H9 (cell line): ENCODE results near the gene H6PD. TPM values are rescaled to one million over a fixed set of nuclear protein-coding genes. Genes with fewer than 3 reads are reported as not detected.

ENCODE experiments used
- DNase-seq: peaks from one replicate; pipeline ENCODE4 v3.0.0-alpha.2; 2017
- H2AFZ ChIP-seq: one replicate; pipeline ENCODE4 v1.6.1; 2013; ENCODE audit warnings: mild to moderate bottlenecking, low read length, control low read depth, moderate library complexity
- H2AK5ac ChIP-seq: 2 replicates; pipeline ENCODE4 v1.6.1; 2013; ENCODE audit warnings: low read length, control low read depth, mixed read lengths; ENCODE audit not compliant: insufficient read length
- H2BK120ac ChIP-seq: one replicate; pipeline ENCODE4 v1.6.1; 2013; ENCODE audit warnings: low read depth, mild to moderate bottlenecking, low read length, control low read depth, inconsistent platforms; ENCODE audit not compliant: poor library complexity, severe bottlenecking
- H2BK12ac ChIP-seq: 2 replicates; pipeline ENCODE4 v1.6.1; 2013; ENCODE audit warnings: low read length, control low read depth, mixed read lengths, low read depth; ENCODE audit not compliant: insufficient read length
- H2BK15ac ChIP-seq: 2 replicates; pipeline ENCODE4 v1.6.1; 2013; ENCODE audit warnings: low read depth, low read length, control low read depth
- H2BK20ac ChIP-seq: one replicate; pipeline ENCODE4 v1.6.1; 2013; ENCODE audit warnings: low read depth, mild to moderate bottlenecking, low read length, control low read depth, inconsistent platforms; ENCODE audit not compliant: poor library complexity, severe bottlenecking
- H2BK5ac ChIP-seq: 2 replicates; pipeline ENCODE4 v1.6.1; 2013; ENCODE audit warnings: low read length, control low read depth, mixed read lengths; ENCODE audit not compliant: insufficient read length
- H3K14ac ChIP-seq: 2 replicates; pipeline ENCODE4 v1.6.1; 2013; ENCODE audit warnings: low read length, control low read depth; ENCODE audit not compliant: insufficient read depth
- H3K18ac ChIP-seq: 2 replicates; pipeline ENCODE4 v1.6.1; 2013; ENCODE audit warnings: low read depth, mild to moderate bottlenecking, mixed read lengths, low read length, control low read depth; ENCODE audit not compliant: insufficient read length
- H3K23ac ChIP-seq: 2 replicates; pipeline ENCODE4 v1.6.1; 2013; ENCODE audit warnings: low read length, control low read depth, mixed read lengths, low read depth; ENCODE audit not compliant: insufficient read length
- H3K23me2 ChIP-seq: 2 replicates; pipeline ENCODE4 v1.6.1; 2013; ENCODE audit warnings: low read depth, mild to moderate bottlenecking, mixed read lengths, low read length, control low read depth; ENCODE audit not compliant: insufficient read length, poor library complexity, severe bottlenecking
- H3K27ac ChIP-seq: 2 replicates; pipeline ENCODE4 v1.5.1; 2013; ENCODE audit warnings: low read length, control low read depth, mixed read lengths, low read depth; ENCODE audit not compliant: insufficient read length
- H3K27me3 ChIP-seq: 2 replicates; pipeline ENCODE4 v1.6.1; 2013; ENCODE audit warnings: low read length, control low read depth, inconsistent platforms; ENCODE audit not compliant: insufficient read depth
- H3K4ac ChIP-seq: 2 replicates; pipeline ENCODE4 v1.6.1; 2013; ENCODE audit warnings: low read depth, mild to moderate bottlenecking, control low read depth, inconsistent platforms, low read length, moderate library complexity
- H3K4me1 ChIP-seq: 2 replicates; pipeline ENCODE4 v1.6.1; 2013; ENCODE audit warnings: low read length, control low read depth, inconsistent platforms; ENCODE audit not compliant: insufficient read depth
- H3K4me2 ChIP-seq: 2 replicates; pipeline ENCODE4 v1.6.1; 2013; ENCODE audit warnings: low read length, control low read depth, mixed read lengths; ENCODE audit not compliant: insufficient read length, insufficient read depth
- H3K56ac ChIP-seq: 2 replicates; pipeline ENCODE4 v1.6.1; 2013; ENCODE audit warnings: low read depth, mild to moderate bottlenecking, mixed read lengths, low read length, control low read depth; ENCODE audit not compliant: insufficient read length
- H3K79me1 ChIP-seq: 2 replicates; pipeline ENCODE4 v1.6.1; 2013; ENCODE audit warnings: low read depth, mild to moderate bottlenecking, moderate library complexity, low read length, control low read depth, inconsistent platforms; ENCODE audit not compliant: insufficient read depth, poor library complexity, severe bottlenecking
- H3K79me2 ChIP-seq: 2 replicates; pipeline ENCODE4 v1.6.1; 2013; ENCODE audit warnings: low read length, control low read depth, inconsistent platforms; ENCODE audit not compliant: insufficient read depth
- H3K9ac ChIP-seq: 2 replicates; pipeline ENCODE4 v1.6.1; 2013; ENCODE audit warnings: low read length, control low read depth, mixed read lengths; ENCODE audit not compliant: insufficient read length; ENCODE audit errors: extremely low read depth
- H3K9me3 ChIP-seq: one replicate; pipeline ENCODE4 v1.6.1; 2013; ENCODE audit warnings: low read depth, low read length, inconsistent platforms; ENCODE audit not compliant: control insufficient read depth
- H3T11ph ChIP-seq: one replicate; pipeline ENCODE4 v1.6.1; 2013; ENCODE audit warnings: mild to moderate bottlenecking, low read length, control low read depth, inconsistent platforms
- H4K20me1 ChIP-seq: one replicate; pipeline ENCODE4 v1.6.1; 2013; ENCODE audit not compliant: control insufficient read depth, insufficient read length, insufficient read depth
- H4K5ac ChIP-seq: 2 replicates; pipeline ENCODE4 v1.6.1; 2013; ENCODE audit warnings: low read depth, mild to moderate bottlenecking, mixed read lengths, low read length, control low read depth; ENCODE audit not compliant: insufficient read length
- H4K8ac ChIP-seq: replicated peaks from 2 replicates; pipeline ENCODE4 v1.6.1; 2013; ENCODE audit warnings: low read length, control low read depth, mixed read lengths, low read depth; ENCODE audit not compliant: insufficient read length
- H4K91ac ChIP-seq: 2 replicates; pipeline ENCODE4 v1.6.1; 2013; ENCODE audit warnings: low read depth, mild to moderate bottlenecking, moderate library complexity, mixed read lengths, low read length, control low read depth; ENCODE audit not compliant: insufficient read length
- H3K27ac Mint-ChIP-seq, 3 experiments: 2 replicates in 2 of 3; 3 replicates in 1 of 3; pipeline ENCODE4 v1.8.0; 2020 to 2021; ENCODE audit warnings: mixed read lengths in 3 of 3, mild to moderate bottlenecking in 1 of 3, moderate library complexity in 1 of 3
- H3K27me3 Mint-ChIP-seq: 2 replicates; pipeline ENCODE4 v1.8.0; 2021; ENCODE audit warnings: low read depth, mild to moderate bottlenecking, moderate library complexity, mixed read lengths
- H3K36me3 Mint-ChIP-seq, 3 experiments: 2 replicates in 2 of 3; 3 replicates in 1 of 3; pipeline ENCODE4 v1.8.0; 2020 to 2021; ENCODE audit warnings: low read depth in 3 of 3, mixed read lengths in 3 of 3; ENCODE audit not compliant: insufficient read depth in 1 of 3
- H3K4me1 Mint-ChIP-seq, 2 experiments: 2 replicates each; pipeline ENCODE4 v1.8.0; 2020; ENCODE audit warnings: mixed read lengths in 2 of 2
- H3K4me3 Mint-ChIP-seq, 2 experiments: 2 replicates in 1 of 2; 3 replicates in 1 of 2; pipeline ENCODE4 v1.8.0; 2020 to 2021; ENCODE audit warnings: mild to moderate bottlenecking in 2 of 2, mixed read lengths in 2 of 2, moderate library complexity in 1 of 2
- H3K9me3 Mint-ChIP-seq, 2 experiments: 2 replicates in 1 of 2; 3 replicates in 1 of 2; pipeline ENCODE4 v1.8.0; 2020; ENCODE audit warnings: mild to moderate bottlenecking in 2 of 2, mixed read lengths in 2 of 2, moderate library complexity in 1 of 2
- CTCF ChIP-seq: fragments of 200-600 bp; sonication (generic); conservative IDR thresholded peaks from 3 replicates; pipeline ENCODE4 v1.8.0; 2021; ENCODE audit warnings: antibody characterized with exemption, mild to moderate bottlenecking
- WGBS: extraction: QIAGEN DNeasy Blood & Tissue Kit; methylation state at CpG from one replicate; pipeline ENCODE4 v1.1.7; 2013; ENCODE audit warnings: missing lambda C conversion rate, low lambda C conversion rate, mixed read lengths; ENCODE audit not compliant: insufficient read length; ENCODE audit errors: extremely low coverage; 5-methylcytosine and 5-hydroxymethylcytosine counted together
- total RNA-seq: library from RNA; stranded (reverse); gene quantifications from 2 replicates; pipeline ENCODE4 v1.2.1, GENCODE V29; 2021

Gene H6PD
- total RNA-seq, 1 experiment from 2014 or later, result 7.9 TPM

- Mint-ChIP-seq H3K4me3 (no peak overlapping the region), H3K4me1 (peaks cover 6 to 16% of the 10 kb centered on the region in 2 experiments; a peak in 3 of 4 replicates), H3K27ac (no peak overlapping the region; a peak in 1 of 7 replicates), H3K9me3 (no peaks in the 10 kb centered on the region), H3K36me3 (no peaks in the 10 kb centered on the region; a peak in 1 of 7 replicates), H3K27me3 (no peaks in the 10 kb centered on the region)
- Histone ChIP-seq H4K20me1 (no peaks in the 10 kb centered on the region), H2BK20ac (no peak overlapping the region), H4K5ac (no peak overlapping the region), H3K4me2 (no peak overlapping the region), H3K9me3 (no peaks in the 10 kb centered on the region), H3K14ac (no peak overlapping the region), H3K56ac (no peak overlapping the region), H4K8ac (no peak overlapping the region), H2BK5ac (no peak overlapping the region), H3T11ph (no peak overlapping the region), H3K9ac (no peak overlapping the region), H3K79me2 (no peaks in the 10 kb centered on the region), H3K27me3 (no peaks in the 10 kb centered on the region), H2AK5ac (no peak overlapping the region), H3K18ac (no peak overlapping the region), H3K4me1 (no peaks in the 10 kb centered on the region), H2AFZ (no peak overlapping the region), H3K27ac (no peak overlapping the region), H3K23ac (no peak overlapping the region), H3K23me2 (no peaks in the 10 kb centered on the region), H4K91ac (no peak overlapping the region), H3K4ac (no peak overlapping the region), H2BK12ac (no peak overlapping the region), H3K79me1 (no peaks in the 10 kb centered on the region), H2BK120ac (no peak overlapping the region), H2BK15ac (no peak overlapping the region)
- DNase-seq, result no peak
- WGBS, result no CpG with 5 or more reads among the region's 9 CpGs
- no peak for TF ChIP-seq CTCF
Observed at GRCh38 chr1:9311479-9311878, 76.9 kb downstream of the H6PD start.
